SK-N-SH (cell line): ENCODE data around the gene CILP.

ENCODE experiments used
- EP300 ChIP-seq, 2 experiments: IDR thresholded peaks; 2 replicates each; pipeline versions ENCODE4 v1.4.0 to v1.6.1; 2012; ENCODE audit warnings: borderline replicate concordance in 1 of 2, low read depth in 1 of 2, low read length in 1 of 2
- GABPA ChIP-seq: IDR thresholded peaks from 2 replicates; pipeline ENCODE4 v1.4.0; 2012; ENCODE audit warnings: low read depth, mild to moderate bottlenecking
- MEF2A ChIP-seq: IDR thresholded peaks from 2 replicates; pipeline ENCODE4 v1.4.0; 2012; ENCODE audit warnings: low read depth, borderline replicate concordance
- POLR2AphosphoS5 ChIP-seq: IDR thresholded peaks from 2 replicates; pipeline ENCODE4 v1.6.1; 2012; ENCODE audit warnings: low read depth, low read length
- RFX5 ChIP-seq: IDR thresholded peaks from 2 replicates; pipeline ENCODE4 v1.6.1; 2012; ENCODE audit warnings: mild to moderate bottlenecking, improper control_type of control experiment, low read length
- TF ChIP-seq, protein P1 (sequence below): IDR thresholded peaks from 2 replicates; pipeline ENCODE4 v1.4.0; 2012; ENCODE audit warnings: low read depth
- TF ChIP-seq, protein P2 (sequence below): fragments of 200-600 bp; sonication (generic); IDR thresholded peaks from 2 replicates; pipeline ENCODE4 v1.6.1; 2017; ENCODE audit warnings: antibody characterized with exemption, mild to moderate bottlenecking, moderate library complexity
- TF ChIP-seq, protein P3 (sequence below): fragments of 150-350 bp; IDR thresholded peaks from 2 replicates; pipeline ENCODE4 v1.6.1; 2017; ENCODE audit warnings: antibody characterized with exemption, low read length, low read depth, borderline replicate concordance
- TF ChIP-seq, protein P4 (sequence below): IDR thresholded peaks from 2 replicates; pipeline ENCODE4; 2012

DNA sequence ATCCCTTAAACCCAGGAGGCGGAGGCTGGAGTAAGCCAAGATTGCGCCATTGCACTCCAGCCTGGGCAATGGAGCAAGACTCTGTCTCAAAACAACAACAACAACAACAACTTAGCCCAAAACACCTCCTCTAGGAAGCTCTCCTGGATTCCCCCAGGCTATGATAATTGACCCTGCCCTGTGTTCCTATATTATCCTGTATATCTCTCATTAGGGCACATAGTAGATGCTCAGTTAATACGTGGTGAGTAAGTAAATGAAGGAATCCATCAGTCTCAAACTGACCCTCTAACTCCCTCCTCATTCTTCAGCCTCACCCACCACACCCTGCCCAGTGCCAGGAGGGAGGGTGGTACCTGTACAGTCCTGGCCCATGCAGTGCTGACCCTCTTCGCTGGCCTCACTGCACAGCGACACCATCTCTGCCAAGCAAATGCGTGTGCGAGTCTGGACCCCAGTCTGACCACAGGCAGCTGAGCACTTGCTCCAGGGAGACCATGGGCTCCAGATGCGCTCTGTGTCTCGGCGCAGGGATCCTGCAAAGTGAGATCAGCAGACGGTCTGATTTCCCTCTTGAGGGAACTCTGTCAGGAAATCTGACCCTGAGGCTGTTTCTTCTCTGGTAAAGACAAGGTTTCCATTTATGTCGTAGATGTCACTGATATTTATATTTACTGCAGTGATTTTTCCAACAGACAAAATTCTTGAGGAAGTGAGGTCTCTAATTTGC, 6.2 kb downstream of the CILP start:
- TF ChIP-seq RFX5 (no peak), POLR2AphosphoS5 (no peak), EP300 (IDR thresholded peaks at IDR 0.05; ENCODE audit: borderline replicate concordance in 1 of 2, low read depth in 1 of 2, low read length in 1 of 2) (no peak), GABPA (no peak), MEF2A (no peak)
- TF ChIP-seq, protein P1, sequence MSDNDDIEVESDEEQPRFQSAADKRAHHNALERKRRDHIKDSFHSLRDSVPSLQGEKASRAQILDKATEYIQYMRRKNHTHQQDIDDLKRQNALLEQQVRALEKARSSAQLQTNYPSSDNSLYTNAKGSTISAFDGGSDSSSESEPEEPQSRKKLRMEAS: no peak
- TF ChIP-seq, protein P2, sequence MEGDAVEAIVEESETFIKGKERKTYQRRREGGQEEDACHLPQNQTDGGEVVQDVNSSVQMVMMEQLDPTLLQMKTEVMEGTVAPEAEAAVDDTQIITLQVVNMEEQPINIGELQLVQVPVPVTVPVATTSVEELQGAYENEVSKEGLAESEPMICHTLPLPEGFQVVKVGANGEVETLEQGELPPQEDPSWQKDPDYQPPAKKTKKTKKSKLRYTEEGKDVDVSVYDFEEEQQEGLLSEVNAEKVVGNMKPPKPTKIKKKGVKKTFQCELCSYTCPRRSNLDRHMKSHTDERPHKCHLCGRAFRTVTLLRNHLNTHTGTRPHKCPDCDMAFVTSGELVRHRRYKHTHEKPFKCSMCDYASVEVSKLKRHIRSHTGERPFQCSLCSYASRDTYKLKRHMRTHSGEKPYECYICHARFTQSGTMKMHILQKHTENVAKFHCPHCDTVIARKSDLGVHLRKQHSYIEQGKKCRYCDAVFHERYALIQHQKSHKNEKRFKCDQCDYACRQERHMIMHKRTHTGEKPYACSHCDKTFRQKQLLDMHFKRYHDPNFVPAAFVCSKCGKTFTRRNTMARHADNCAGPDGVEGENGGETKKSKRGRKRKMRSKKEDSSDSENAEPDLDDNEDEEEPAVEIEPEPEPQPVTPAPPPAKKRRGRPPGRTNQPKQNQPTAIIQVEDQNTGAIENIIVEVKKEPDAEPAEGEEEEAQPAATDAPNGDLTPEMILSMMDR: no peak
- TF ChIP-seq, protein P3, sequence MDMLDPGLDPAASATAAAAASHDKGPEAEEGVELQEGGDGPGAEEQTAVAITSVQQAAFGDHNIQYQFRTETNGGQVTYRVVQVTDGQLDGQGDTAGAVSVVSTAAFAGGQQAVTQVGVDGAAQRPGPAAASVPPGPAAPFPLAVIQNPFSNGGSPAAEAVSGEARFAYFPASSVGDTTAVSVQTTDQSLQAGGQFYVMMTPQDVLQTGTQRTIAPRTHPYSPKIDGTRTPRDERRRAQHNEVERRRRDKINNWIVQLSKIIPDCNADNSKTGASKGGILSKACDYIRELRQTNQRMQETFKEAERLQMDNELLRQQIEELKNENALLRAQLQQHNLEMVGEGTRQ: no peak
- TF ChIP-seq, protein P4, sequence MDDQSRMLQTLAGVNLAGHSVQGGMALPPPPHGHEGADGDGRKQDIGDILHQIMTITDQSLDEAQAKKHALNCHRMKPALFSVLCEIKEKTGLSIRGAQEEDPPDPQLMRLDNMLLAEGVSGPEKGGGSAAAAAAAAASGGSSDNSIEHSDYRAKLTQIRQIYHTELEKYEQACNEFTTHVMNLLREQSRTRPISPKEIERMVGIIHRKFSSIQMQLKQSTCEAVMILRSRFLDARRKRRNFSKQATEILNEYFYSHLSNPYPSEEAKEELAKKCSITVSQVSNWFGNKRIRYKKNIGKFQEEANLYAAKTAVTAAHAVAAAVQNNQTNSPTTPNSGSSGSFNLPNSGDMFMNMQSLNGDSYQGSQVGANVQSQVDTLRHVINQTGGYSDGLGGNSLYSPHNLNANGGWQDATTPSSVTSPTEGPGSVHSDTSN: no peak
